WTC11 (cell line): Measurements from ENCODE around the gene HDLBP. TPM values are rescaled to one million over a fixed set of nuclear protein-coding genes. Genes with fewer than 3 reads are reported as not detected.
A peak's percentile ranks its signal among the peaks of the same experiment; 100 is the strongest.

Experiments
- ATAC-seq: fragments of 200-7000 bp; cut with Tn5 transposase; 2 replicates; pipeline ENCODE4 v1.10.0; 2021; ENCODE audit warnings: mild to moderate bottlenecking, moderate library complexity
- CTCF ChIA-PET: fragments of 300-600 bp; sonication (Branson Sonifier 250); formaldehyde crosslinking; loops from one replicate; lab custom pipeline; 2021; ENCODE audit warnings: antibody characterized with exemption; lab: Charles Lee
- POLR2A ChIA-PET: fragments of 350-600 bp; sonication (Branson Sonifier 250); formaldehyde crosslinking; loops from one replicate; lab custom pipeline; 2021; ENCODE audit warnings: antibody characterized with exemption; lab: Charles Lee
- DNase-seq: peaks from one replicate; pipeline ENCODE4 v3.0.0; 2021; ENCODE audit warnings: low spot score
- H3K27ac Mint-ChIP-seq: 2 replicates; pipeline ENCODE4 v1.8.0; 2021; ENCODE audit warnings: mixed read lengths
- H3K27me3 Mint-ChIP-seq: 2 replicates; pipeline ENCODE4 v1.8.0; 2021; ENCODE audit warnings: low read depth, mild to moderate bottlenecking, moderate library complexity, mixed read lengths
- H3K36me3 Mint-ChIP-seq: 2 replicates; pipeline ENCODE4 v1.8.0; 2021; ENCODE audit warnings: mixed read lengths
- H3K4me1 Mint-ChIP-seq: 2 replicates; pipeline ENCODE4 v1.8.0; 2022; ENCODE audit warnings: mixed read lengths
- H3K4me3 Mint-ChIP-seq: 2 replicates; pipeline ENCODE4 v1.8.0; 2021; ENCODE audit warnings: mild to moderate bottlenecking, moderate library complexity, mixed read lengths
- H3K9me3 Mint-ChIP-seq: 2 replicates; pipeline ENCODE4 v1.8.0; 2021; ENCODE audit warnings: mixed read lengths
- ATF1 ChIP-seq: sonication (generic); formaldehyde crosslinking; IDR thresholded peaks from 2 replicates; pipeline ENCODE4 v1.8.1; 2023; ENCODE audit warnings: mild to moderate bottlenecking, moderate library complexity, missing genetic modification reagents
- CREM ChIP-seq: sonication (generic); formaldehyde crosslinking; IDR thresholded peaks from 2 replicates; pipeline ENCODE4 v1.8.1; 2022; ENCODE audit warnings: mild to moderate bottlenecking, missing genetic modification reagents, moderate library complexity
- E2F1 ChIP-seq: sonication (generic); formaldehyde crosslinking; IDR thresholded peaks from 2 replicates; pipeline ENCODE4 v1.8.0; 2022; ENCODE audit warnings: mild to moderate bottlenecking, missing genetic modification reagents
- E2F5 ChIP-seq: sonication (generic); formaldehyde crosslinking; IDR thresholded peaks from 2 replicates; pipeline ENCODE4 v1.8.1; 2022; ENCODE audit warnings: mild to moderate bottlenecking, moderate library complexity, missing genetic modification reagents
- ESRRA ChIP-seq: sonication (generic); formaldehyde crosslinking; IDR thresholded peaks from 2 replicates; pipeline ENCODE4 v1.8.1; 2022; ENCODE audit warnings: mild to moderate bottlenecking, missing genetic modification reagents, borderline replicate concordance
- FOXK1 ChIP-seq: sonication (generic); formaldehyde crosslinking; IDR thresholded peaks from 2 replicates; pipeline ENCODE4 v1.8.0; 2022; ENCODE audit warnings: mild to moderate bottlenecking, moderate library complexity, missing genetic modification reagents
- FOXP1 ChIP-seq: sonication (generic); formaldehyde crosslinking; IDR thresholded peaks from 2 replicates; pipeline ENCODE4 v1.8.0; 2022; ENCODE audit warnings: missing genetic modification reagents, mild to moderate bottlenecking, moderate library complexity, borderline replicate concordance
- FOXP4 ChIP-seq: sonication (generic); formaldehyde crosslinking; IDR thresholded peaks from 2 replicates; pipeline ENCODE4 v1.8.0; 2022; ENCODE audit warnings: mild to moderate bottlenecking, missing genetic modification reagents
- HMGA2 ChIP-seq: fragments of 250-450 bp; sonication (Bioruptor Pico); IDR thresholded peaks from 2 replicates; pipeline ENCODE4 v1.4.0; 2021; ENCODE audit warnings: mild to moderate bottlenecking, moderate library complexity
- KAT7 ChIP-seq: sonication (generic); formaldehyde crosslinking; IDR thresholded peaks from 2 replicates; pipeline ENCODE4 v1.8.1; 2023; ENCODE audit warnings: missing genetic modification reagents, mild to moderate bottlenecking, borderline replicate concordance
- MAX ChIP-seq: sonication (generic); formaldehyde crosslinking; IDR thresholded peaks from 2 replicates; pipeline ENCODE4 v1.8.0; 2022; ENCODE audit warnings: mild to moderate bottlenecking, missing genetic modification reagents
- NFE2L1 ChIP-seq: sonication (generic); formaldehyde crosslinking; IDR thresholded peaks from 2 replicates; pipeline ENCODE4 v1.8.1; 2023; ENCODE audit warnings: missing genetic modification reagents
- NFYB ChIP-seq: sonication (generic); formaldehyde crosslinking; conservative IDR thresholded peaks from 2 replicates; pipeline ENCODE4 v1.8.0; 2022; ENCODE audit warnings: low read depth, missing genetic modification reagents
- NR1H2 ChIP-seq: sonication (generic); formaldehyde crosslinking; IDR thresholded peaks from 2 replicates; pipeline ENCODE4 v1.9.0; 2021; ENCODE audit warnings: mild to moderate bottlenecking, moderate library complexity, missing genetic modification reagents
- OVOL2 ChIP-seq: fragments of 250-450 bp; sonication (Bioruptor Pico); IDR thresholded peaks from 2 replicates; pipeline ENCODE4 v1.9.0; 2021; ENCODE audit warnings: mild to moderate bottlenecking, borderline replicate concordance
- PREB ChIP-seq: sonication (generic); formaldehyde crosslinking; IDR thresholded peaks from 2 replicates; pipeline ENCODE4 v1.8.1; 2022; ENCODE audit warnings: mild to moderate bottlenecking, missing genetic modification reagents, moderate library complexity, borderline replicate concordance
- SMAD3 ChIP-seq: sonication (generic); formaldehyde crosslinking; IDR thresholded peaks from 2 replicates; pipeline ENCODE4 v1.8.0; 2022; ENCODE audit warnings: missing genetic modification reagents, mild to moderate bottlenecking, borderline replicate concordance
- SOX15 ChIP-seq: fragments of 250-450 bp; sonication (Bioruptor Pico); IDR thresholded peaks from 2 replicates; pipeline ENCODE4 v1.9.0; 2021; ENCODE audit warnings: mild to moderate bottlenecking
- SP1 ChIP-seq: sonication (generic); formaldehyde crosslinking; conservative IDR thresholded peaks from 2 replicates; pipeline ENCODE4 v1.8.1; 2022; ENCODE audit warnings: missing genetic modification reagents
- TCF7 ChIP-seq: sonication (generic); formaldehyde crosslinking; IDR thresholded peaks from 2 replicates; pipeline ENCODE4 v1.8.0; 2022; ENCODE audit warnings: mild to moderate bottlenecking, low read depth, missing genetic modification reagents, moderate library complexity
- TEAD1 ChIP-seq: sonication (generic); formaldehyde crosslinking; IDR thresholded peaks from 2 replicates; pipeline ENCODE4 v1.8.0; 2022; ENCODE audit warnings: mild to moderate bottlenecking, missing genetic modification reagents
- TEAD4 ChIP-seq: sonication (generic); formaldehyde crosslinking; IDR thresholded peaks from 2 replicates; pipeline ENCODE4 v1.8.0; 2022; ENCODE audit warnings: mild to moderate bottlenecking, missing genetic modification reagents
- TP53 ChIP-seq: sonication (generic); formaldehyde crosslinking; IDR thresholded peaks from 2 replicates; pipeline ENCODE4 v1.8.1; 2023; ENCODE audit warnings: mild to moderate bottlenecking, missing genetic modification reagents
- ZBTB21 ChIP-seq: sonication (generic); formaldehyde crosslinking; IDR thresholded peaks from 2 replicates; pipeline ENCODE4 v1.8.1; 2023; ENCODE audit warnings: mild to moderate bottlenecking, missing genetic modification reagents, borderline replicate concordance
- ZNF263 ChIP-seq: sonication (generic); formaldehyde crosslinking; IDR thresholded peaks from 2 replicates; pipeline ENCODE4 v1.8.1; 2022; ENCODE audit warnings: low read depth, mild to moderate bottlenecking, moderate library complexity, missing genetic modification reagents
- ZNF416 ChIP-seq: fragments of 250-450 bp; sonication (Bioruptor Pico); IDR thresholded peaks from 2 replicates; pipeline ENCODE4 v1.9.0; 2021; ENCODE audit warnings: mild to moderate bottlenecking, inconsistent platforms
- ZNF512 ChIP-seq: sonication (generic); formaldehyde crosslinking; IDR thresholded peaks from 2 replicates; pipeline ENCODE4 v1.8.1; 2022; ENCODE audit warnings: missing genetic modification reagents, borderline replicate concordance
- total RNA-seq: library from RNA; stranded (reverse); gene quantifications from 3 replicates; pipeline ENCODE4 v1.2.3, GENCODE V29; 2021

HDLBP gene
- total RNA-seq, 1 experiment from 2014 or later, result 368 TPM

GRCh38 chr2:241317391-241317790 is 1.9 kb upstream of the HDLBP start (continued):
- TF ChIP-seq OVOL2 (no peak), SP1 (CRISPR knock-in tag) (no peak), E2F1 (no peak), CREM (no peak)

GRCh38 chr2:241316825-241317224 is 1.4 kb upstream of the HDLBP start:
- POLR2A ChIA-PET, result interaction anchor here (0.5 to 1.0 kb wide), 2 partner anchors 14 to 168 kb away, joined by 3 to 4 read pairs; partner anchors contain the start of gene PASK
- Mint-ChIP-seq H3K4me1 (peaks cover 65% of the 10 kb centered on the region), H3K36me3 (peaks cover 13% of the 10 kb centered on the region), H3K4me3 (peak overlapping the region; percentile 99), H3K27me3 (no peaks in the 10 kb centered on the region), H3K27ac (peak overlapping the region; percentile 85), H3K9me3 (no peaks in the 10 kb centered on the region)
- CTCF ChIA-PET, result no interaction called here
- TF ChIP-seq TEAD1 (CRISPR knock-in tag) (no peak), SOX15 (no peak), PREB (CRISPR knock-in tag) (no peak), HMGA2 (CRISPR knock-in tag) (no peak), FOXP4 (no peak), NFE2L1 (CRISPR knock-in tag) (no peak), ZNF416 (CRISPR knock-in tag) (no peak), FOXK1 (no peak), ZNF263 (no peak), NFYB (no peak), ZBTB21 (CRISPR knock-in tag) (no peak), E2F5 (no peak), TEAD4 (CRISPR knock-in tag) (no peak)
- DNase-seq, result no peak
- ATAC-seq, result no peak

GRCh38 chr2:241315879-241316631 is 583 bp upstream of the HDLBP start, which contains the start of gene SEPTIN2:
Gene SEPTIN2, plus strand, starts transcription at chr2:241315925. Its CDS starts 8,308 bp downstream, at chr2:241324233.
- DNase-seq (no peak), ATAC-seq (peak; percentile 15)
- POLR2A ChIA-PET, result interaction anchor here (0.5 to 1.0 kb wide), 4 partner anchors 13 to 176 kb away, joined by 3 to 4 read pairs (median 3); partner anchors contain the start of gene PASK
- peak within 1 kb of the TSS; percentile 99 for H3K4me3 Mint-ChIP-seq
- H3K4me1 Mint-ChIP-seq, result peaks cover 65% of the 10 kb centered on the region
- peak within 1 kb of the TSS; percentile 100 for H3K27ac Mint-ChIP-seq
- H3K27me3 Mint-ChIP-seq, result no peaks in the 10 kb centered on the region
- peaks cover 13% of the 10 kb centered on the region for H3K36me3 Mint-ChIP-seq
- H3K9me3 Mint-ChIP-seq, result no peaks in the 10 kb centered on the region
- CTCF ChIA-PET, result interaction anchor here (1.0 to 1.6 kb wide), 3 partner anchors 136 to 401 kb away, joined by 3 to 4 read pairs (median 4); partner anchors contain the start of gene PASK
- no peak for TF ChIP-seq TCF7
- TF ChIP-seq TP53 (CRISPR knock-in tag), result peak; percentile 50; the same call in 1 of the 2 replicates
- TF ChIP-seq KAT7 (CRISPR knock-in tag), result peak; percentile 39; the same call in 1 of the 2 replicates
- peak; percentile 62; the same call in 1 of the 2 replicates for TF ChIP-seq SP1 (CRISPR knock-in tag)
- 0 out of 2 replicates have a peak, but pooled peaks have one; percentile 69 for TF ChIP-seq ESRRA (CRISPR knock-in tag)
- TF ChIP-seq FOXP1, result peak; percentile 49
- TF ChIP-seq NR1H2, result peak; percentile 67; the same call in 1 of the 2 replicates
- TF ChIP-seq SMAD3 (CRISPR knock-in tag), result no peak
- no peak for TF ChIP-seq ATF1 (CRISPR knock-in tag)
- peak; percentile 6; the same call in 1 of the 2 replicates for TF ChIP-seq MAX (CRISPR knock-in tag)
- peak; percentile 37; the same call in 1 of the 2 replicates for TF ChIP-seq ZBTB21 (CRISPR knock-in tag)
- no peak for TF ChIP-seq ZNF512
